ENCODE measurements around the gene DHRS3.

DHRS3 gene

GRCh38 chr1:12556368-12556930, 61.6 kb downstream of the DHRS3 start:
- H3K14ac ChIP-seq (ENCODE audit: low read length in 2 of 2), result no peak overlapping the region
- peak overlapping the region; percentile 77 for H2BK5ac ChIP-seq (ENCODE audit: low read depth, low read length, poor library complexity, severe bottlenecking)

GRCh38 chr1:12555411-12556367, 62.3 kb downstream of the DHRS3 start:
- Histone ChIP-seq H3K36me3 (ENCODE audit: control insufficient read depth in 1 of 2, insufficient read depth in 2 of 2, low read depth in 1 of 2, low read length in 2 of 2) (no peaks in the 10 kb centered on the region), H3K14ac (ENCODE audit: low read length in 2 of 2) (peak overlapping the region in 1 of 2 experiments; percentile 53), H3K27me3 (ENCODE audit: control insufficient read depth in 1 of 2, insufficient read depth in 1 of 2, low read length in 2 of 2) (peaks cover 0 to 3% of the 10 kb centered on the region in 2 experiments), H3K4me2 (ENCODE audit: low read length, poor library complexity, severe bottlenecking) (no peak overlapping the region), H4K91ac (ENCODE audit: low read length) (no peak overlapping the region), H3K4me3 (ENCODE audit: insufficient read depth in 1 of 2, low read depth in 1 of 2, low read length in 2 of 2) (no peak overlapping the region), H2BK12ac (ENCODE audit: low read length in 2 of 2) (no peak overlapping the region), H3K27ac (ENCODE audit: low read length, poor library complexity, severe bottlenecking) (peak overlapping the region; percentile 66), H3K23ac (ENCODE audit: low read length in 2 of 2) (no peak overlapping the region), H3K9me3 (ENCODE audit: control insufficient read depth, low read length) (no peaks in the 10 kb centered on the region), H2BK120ac (ENCODE audit: low read depth, low read length) (no peak overlapping the region), H2BK5ac (ENCODE audit: low read depth, low read length, poor library complexity, severe bottlenecking) (peak overlapping the region; percentile 77), H3K18ac (ENCODE audit: low read depth in 1 of 2, low read length in 2 of 2) (no peak overlapping the region), H2AFZ (ENCODE audit: low read depth, low read length) (no peak overlapping the region), H3K9ac (ENCODE audit: low read length) (no peak overlapping the region), H3K4me1 (ENCODE audit: control insufficient read depth, insufficient read depth, low read depth, low read length) (peaks cover 27% of the 10 kb centered on the region), H3K79me1 (replicated peaks; ENCODE audit: low read length, poor library complexity, severe bottlenecking) (no peaks in the 10 kb centered on the region), H4K8ac (ENCODE audit: low read length) (no peak overlapping the region), H3K4ac (ENCODE audit: low read depth in 1 of 2, low read length in 2 of 2) (no peak overlapping the region), H2AK5ac (ENCODE audit: low read length, severe bottlenecking) (peak overlapping the region; percentile 81), H2BK15ac (ENCODE audit: low read depth, poor library complexity, severe bottlenecking) (no peak overlapping the region)
- WGBS, result 81% methylated on average over 12 of the region's 13 CpGs
- no peak for DNase-seq

More at GRCh38 chr1:12556368-12556930, 61.6 kb downstream of the DHRS3 start:
- 49% methylated on average over 9 of the region's 9 CpGs for whole genome bisulfite sequencing
- no peak overlapping the region for H3K18ac ChIP-seq (ENCODE audit: low read depth in 1 of 2, low read length in 2 of 2)
- peaks cover 0 to 3% of the 10 kb centered on the region in 2 experiments for H3K27me3 ChIP-seq (ENCODE audit: control insufficient read depth in 1 of 2, insufficient read depth in 1 of 2, low read length in 2 of 2)
- no peak overlapping the region for H4K8ac ChIP-seq (ENCODE audit: low read length)
- no peaks in the 10 kb centered on the region for H3K79me1 ChIP-seq (replicated peaks; ENCODE audit: low read length, poor library complexity, severe bottlenecking)
- H3K4ac ChIP-seq (ENCODE audit: low read depth in 1 of 2, low read length in 2 of 2), result no peak overlapping the region
- no peaks in the 10 kb centered on the region for H3K36me3 ChIP-seq (ENCODE audit: control insufficient read depth in 1 of 2, insufficient read depth in 2 of 2, low read depth in 1 of 2, low read length in 2 of 2)
- H3K9me3 ChIP-seq (ENCODE audit: control insufficient read depth, low read length), result no peaks in the 10 kb centered on the region
- peak; percentile 83 for DNase-seq
- peak overlapping the region; percentile 42 for H3K4me2 ChIP-seq (ENCODE audit: low read length, poor library complexity, severe bottlenecking)
- no peak overlapping the region for H3K4me3 ChIP-seq (ENCODE audit: insufficient read depth in 1 of 2, low read depth in 1 of 2, low read length in 2 of 2)
- no peak overlapping the region for H2BK15ac ChIP-seq (ENCODE audit: low read depth, poor library complexity, severe bottlenecking)
- H3K9ac ChIP-seq (ENCODE audit: low read length), result peak overlapping the region; percentile 15
- H4K91ac ChIP-seq (ENCODE audit: low read length), result no peak overlapping the region
- H2AFZ ChIP-seq (ENCODE audit: low read depth, low read length), result no peak overlapping the region
- H2BK120ac ChIP-seq (ENCODE audit: low read depth, low read length), result no peak overlapping the region
- peak overlapping the region; percentile 54 for H2AK5ac ChIP-seq (ENCODE audit: low read length, severe bottlenecking)
- H3K4me1 ChIP-seq (ENCODE audit: control insufficient read depth, insufficient read depth, low read depth, low read length), result peaks cover 27% of the 10 kb centered on the region
- H3K27ac ChIP-seq (ENCODE audit: low read length, poor library complexity, severe bottlenecking), result peak overlapping the region; percentile 82
- H2BK12ac ChIP-seq (ENCODE audit: low read length in 2 of 2), result no peak overlapping the region
- no peak overlapping the region for H3K23ac ChIP-seq (ENCODE audit: low read length in 2 of 2)

GRCh38 chr1:12554521-12555305, 63.3 kb downstream of the DHRS3 start:
- Histone ChIP-seq H3K23ac (ENCODE audit: low read length in 2 of 2) (no peak overlapping the region), H3K9ac (ENCODE audit: low read length) (no peak overlapping the region), H3K4ac (ENCODE audit: low read depth in 1 of 2, low read length in 2 of 2) (no peak overlapping the region), H2BK15ac (ENCODE audit: low read depth, poor library complexity, severe bottlenecking) (no peak overlapping the region), H4K91ac (ENCODE audit: low read length) (no peak overlapping the region), H3K79me1 (replicated peaks; ENCODE audit: low read length, poor library complexity, severe bottlenecking) (no peaks in the 10 kb centered on the region), H3K27me3 (ENCODE audit: control insufficient read depth in 1 of 2, insufficient read depth in 1 of 2, low read length in 2 of 2) (peaks cover 0 to 3% of the 10 kb centered on the region in 2 experiments), H2BK120ac (ENCODE audit: low read depth, low read length) (no peak overlapping the region), H3K18ac (ENCODE audit: low read depth in 1 of 2, low read length in 2 of 2) (no peak overlapping the region), H2BK5ac (ENCODE audit: low read depth, low read length, poor library complexity, severe bottlenecking) (no peak overlapping the region), H2BK12ac (ENCODE audit: low read length in 2 of 2) (no peak overlapping the region), H3K4me1 (ENCODE audit: control insufficient read depth, insufficient read depth, low read depth, low read length) (peaks cover 34% of the 10 kb centered on the region), H3K4me3 (ENCODE audit: insufficient read depth in 1 of 2, low read depth in 1 of 2, low read length in 2 of 2) (no peak overlapping the region), H3K9me3 (ENCODE audit: control insufficient read depth, low read length) (no peaks in the 10 kb centered on the region), H3K14ac (ENCODE audit: low read length in 2 of 2) (no peak overlapping the region), H3K27ac (ENCODE audit: low read length, poor library complexity, severe bottlenecking) (no peak overlapping the region), H3K4me2 (ENCODE audit: low read length, poor library complexity, severe bottlenecking) (no peak overlapping the region), H4K8ac (ENCODE audit: low read length) (no peak overlapping the region), H2AFZ (ENCODE audit: low read depth, low read length) (no peak overlapping the region), H3K36me3 (ENCODE audit: control insufficient read depth in 1 of 2, insufficient read depth in 2 of 2, low read depth in 1 of 2, low read length in 2 of 2) (no peaks in the 10 kb centered on the region), H2AK5ac (ENCODE audit: low read length, severe bottlenecking) (no peak overlapping the region)
- no peak for DNase-seq
- 86% methylated on average over 18 of the region's 18 CpGs for WGBS
